NAMALWA (cell line): ENCODE data around the gene DEFB127.
"Not testable (repeated sequence)": the region's sequence is repeated elsewhere in the genome, so short reads cannot be mapped to it uniquely, and the experiment has no call there.

ENCODE experiments used
- DNase-seq: peaks from one replicate; pipeline ENCODE4 v3.0.0-alpha.2; 2015; ENCODE audit warnings: low spot score

The DEFB127 gene

GRCh38 chr20:157154-157553 is at the start of gene DEFB127:
Gene DEFB127 (plus strand): TSS chr20:157454. CDS start chr20:157545, 91 bp downstream.
- no peak for DNase-seq

- no peak for DNase-seq
These were observed 44.9 kb upstream of the DEFB127 start for GRCh38 chr20:112396-112795.

- no peak for DNase-seq
These were observed 39.7 kb upstream of the DEFB127 start for GRCh38 chr20:117518-117917.

GRCh38 chr20:129786-130323 is 27.4 kb upstream of the DEFB127 start:
- not testable (repeated sequence) for DNase-seq

GRCh38 chr20:137668-138490 is 19.4 kb upstream of the DEFB127 start:
- peak; percentile 75 for DNase-seq

GRCh38 chr20:142290-142689 is 15.0 kb upstream of the DEFB127 start, which contains the start of gene DEFB126:
Gene DEFB126 (plus strand): TSS chr20:142590. CDS start chr20:142629, 39 bp downstream.
- no peak for DNase-seq

GRCh38 chr20:145877-146276 is 11.4 kb upstream of the DEFB127 start:
- DNase-seq, result no peak

GRCh38 chr20:152131-152530 is 5.1 kb upstream of the DEFB127 start:
- no peak for DNase-seq

- no peak for DNase-seq
These were observed 7.4 kb downstream of the DEFB127 start for GRCh38 chr20:164618-165017.

- DNase-seq, result no peak
These were observed 11.6 kb downstream of the DEFB127 start for GRCh38 chr20:168876-169275.

GRCh38 chr20:184288-184687 is 27.0 kb downstream of the DEFB127 start:
- no peak for DNase-seq

GRCh38 chr20:187733-188132 is 30.5 kb downstream of the DEFB127 start:
- no peak for DNase-seq

GRCh38 chr20:189611-190010 is 32.4 kb downstream of the DEFB127 start, which contains the start of gene DEFB128:
Gene DEFB128 (minus strand): TSS chr20:189711. CDS start chr20:189623, 88 bp downstream.
- DNase-seq, result no peak

GRCh38 chr20:198225-198624 is 41.0 kb downstream of the DEFB127 start:
- DNase-seq, result no peak

- no peak for DNase-seq
These were observed 42.7 kb downstream of the DEFB127 start for GRCh38 chr20:199996-200395.

- DNase-seq, result not testable (repeated sequence)
These were observed 46.4 kb downstream of the DEFB127 start for GRCh38 chr20:203630-204029.
